ENCODE results near the gene ATP11C. TPM values are rescaled to one million over a fixed set of nuclear protein-coding genes. Genes with fewer than 3 reads are reported as not detected.

The ATP11C gene
- total and polyA plus RNA-seq, 2 experiments from 2014 or later = 8.5 to 22.3 TPM

GRCh38 chrX:139945075-139945474 is 12.2 kb upstream of the ATP11C start:
- Histone ChIP-seq H3K9me2 (replicated peaks; ENCODE audit: insufficient read depth) (no peaks in the 10 kb centered on the region), H3K4me2 (no peak overlapping the region), H3K27me3 (no peaks in the 10 kb centered on the region), H3K9me3 (ENCODE audit: low read depth) (no peaks in the 10 kb centered on the region), H3K27ac (no peak overlapping the region), H2AFZ (no peak overlapping the region), H3K4me3 (no peak overlapping the region), H4K20me1 (ENCODE audit: insufficient read depth, poor library complexity, severe bottlenecking) (no peaks in the 10 kb centered on the region), H3K79me2 (no peaks in the 10 kb centered on the region), H3K36me3 (replicated peaks; ENCODE audit: insufficient read depth, low read depth) (no peaks in the 10 kb centered on the region), H3K4me1 (ENCODE audit: insufficient read depth) (no peaks in the 10 kb centered on the region)
- WGBS (ENCODE audit: low lambda C conversion rate, missing lambda C conversion rate) = 68% methylated on average over 3 of the region's 3 CpGs
- DNase-seq (ENCODE audit: low spot score) = no peak
- TF ChIP-seq CTCF (IDR thresholded peaks at IDR 0.05; ENCODE audit: poor library complexity) = no peak
- TF ChIP-seq EZH2 (IDR thresholded peaks at IDR 0.05; ENCODE audit: borderline replicate concordance) = no peak
- TF ChIP-seq EZH2phosphoT487 (IDR thresholded peaks at IDR 0.05; ENCODE audit: low read depth, severe bottlenecking, unreplicated experiment) = no peak

- no peak overlapping the region for H3K27ac ChIP-seq
- no peaks in the 10 kb centered on the region for H3K4me1 ChIP-seq (ENCODE audit: insufficient read depth)
- H3K4me3 ChIP-seq = no peak overlapping the region
- H3K79me2 ChIP-seq = peaks cover 3% of the 10 kb centered on the region
- no peaks in the 10 kb centered on the region for H3K27me3 ChIP-seq
- TF ChIP-seq EZH2phosphoT487 (IDR thresholded peaks at IDR 0.05; ENCODE audit: low read depth, severe bottlenecking, unreplicated experiment) (no peak), CTCF (IDR thresholded peaks at IDR 0.05; ENCODE audit: poor library complexity) (no peak), EZH2 (IDR thresholded peaks at IDR 0.05; ENCODE audit: borderline replicate concordance) (no peak)
- no peak for DNase-seq (ENCODE audit: low spot score)
- no peaks in the 10 kb centered on the region for H4K20me1 ChIP-seq (ENCODE audit: insufficient read depth, poor library complexity, severe bottlenecking)
- no peak overlapping the region for H2AFZ ChIP-seq
- no peak overlapping the region for H3K4me2 ChIP-seq
- H3K36me3 ChIP-seq (replicated peaks; ENCODE audit: insufficient read depth, low read depth) = no peaks in the 10 kb centered on the region
- H3K9me3 ChIP-seq (ENCODE audit: low read depth) = no peaks in the 10 kb centered on the region
- H3K9me2 ChIP-seq (replicated peaks; ENCODE audit: insufficient read depth) = no peaks in the 10 kb centered on the region
These were observed 3.4 kb upstream of the ATP11C start for GRCh38 chrX:139936259-139936658.

DNA sequence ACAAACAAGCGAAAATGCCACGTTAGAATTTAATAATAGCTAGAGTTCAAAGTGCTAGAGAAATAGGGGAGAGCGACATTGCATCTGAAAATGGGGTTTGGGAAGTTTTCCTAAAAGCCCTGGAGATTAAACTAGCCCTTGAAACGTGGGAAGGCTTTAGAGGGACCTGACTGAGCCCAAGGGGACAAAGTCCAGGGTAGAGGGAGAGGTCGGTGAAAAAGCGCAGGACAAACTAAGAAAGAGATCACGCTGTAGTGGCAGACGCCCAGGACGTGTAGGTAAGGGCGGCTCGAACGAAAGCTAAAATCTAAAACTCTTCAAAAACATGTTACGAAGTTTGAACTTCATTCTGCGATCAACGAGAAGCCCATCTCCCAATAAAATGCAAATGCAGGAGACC is 1.1 kb upstream of the ATP11C start:
- Histone ChIP-seq H3K27ac (peak overlapping the region; percentile 99), H3K4me1 (ENCODE audit: insufficient read depth) (no peaks in the 10 kb centered on the region), H3K36me3 (replicated peaks; ENCODE audit: insufficient read depth, low read depth) (no peaks in the 10 kb centered on the region), H3K9me3 (ENCODE audit: low read depth) (no peaks in the 10 kb centered on the region), H3K79me2 (peaks cover 27% of the 10 kb centered on the region), H3K4me2 (peak overlapping the region; percentile 76), H2AFZ (peak overlapping the region; percentile 29), H3K27me3 (no peaks in the 10 kb centered on the region), H3K9me2 (replicated peaks; ENCODE audit: insufficient read depth) (no peaks in the 10 kb centered on the region), H3K4me3 (peak overlapping the region; percentile 35), H4K20me1 (ENCODE audit: insufficient read depth, poor library complexity, severe bottlenecking) (peaks cover 10% of the 10 kb centered on the region)
- TF ChIP-seq EZH2 (IDR thresholded peaks at IDR 0.05; ENCODE audit: borderline replicate concordance) (no peak), EZH2phosphoT487 (IDR thresholded peaks at IDR 0.05; ENCODE audit: low read depth, severe bottlenecking, unreplicated experiment) (no peak), CTCF (IDR thresholded peaks at IDR 0.05; ENCODE audit: poor library complexity) (no peak)
- peak; percentile 32 for DNase-seq (ENCODE audit: low spot score)
- WGBS (ENCODE audit: low lambda C conversion rate, missing lambda C conversion rate) = 69% methylated on average over 15 of the region's 15 CpGs

All from hepatocyte (in vitro differentiated cells).